Measurements from ENCODE around the gene THBS1.

Gene THBS1

DNA sequence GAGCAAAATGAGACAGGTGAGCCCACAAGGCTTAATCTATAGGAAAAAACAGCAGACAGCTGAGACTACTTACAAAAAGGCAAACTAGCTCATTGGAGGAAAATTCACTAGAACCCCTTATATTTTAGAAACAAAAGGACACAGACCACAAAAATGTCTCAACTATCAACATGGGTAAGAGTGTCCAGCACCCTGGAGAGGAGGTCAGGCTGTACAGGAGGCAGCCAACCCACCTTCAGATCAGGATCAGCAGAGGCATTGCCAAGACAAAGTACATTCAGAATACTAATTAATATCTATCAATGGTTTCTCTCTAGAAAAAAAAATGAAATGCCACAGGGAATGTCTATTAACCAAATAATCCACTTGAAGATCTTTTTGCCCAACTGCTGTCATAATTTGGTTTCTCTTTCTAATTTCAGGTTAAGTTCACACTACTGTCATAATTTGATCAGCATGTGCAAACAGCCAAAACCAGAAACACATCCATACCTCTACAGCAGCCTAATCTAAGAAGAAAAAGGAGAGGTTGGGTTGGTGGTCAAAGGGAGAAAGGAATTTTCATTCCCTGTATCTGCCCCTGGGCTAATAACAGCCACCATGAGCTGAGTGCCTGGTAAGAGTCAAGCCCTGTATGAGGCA, 26.0 kb upstream of the THBS1 start:
- no peak for TF ChIP-seq ZNF274 (IDR thresholded peaks at IDR 0.05; ENCODE audit: low read depth, low read length)

DNA sequence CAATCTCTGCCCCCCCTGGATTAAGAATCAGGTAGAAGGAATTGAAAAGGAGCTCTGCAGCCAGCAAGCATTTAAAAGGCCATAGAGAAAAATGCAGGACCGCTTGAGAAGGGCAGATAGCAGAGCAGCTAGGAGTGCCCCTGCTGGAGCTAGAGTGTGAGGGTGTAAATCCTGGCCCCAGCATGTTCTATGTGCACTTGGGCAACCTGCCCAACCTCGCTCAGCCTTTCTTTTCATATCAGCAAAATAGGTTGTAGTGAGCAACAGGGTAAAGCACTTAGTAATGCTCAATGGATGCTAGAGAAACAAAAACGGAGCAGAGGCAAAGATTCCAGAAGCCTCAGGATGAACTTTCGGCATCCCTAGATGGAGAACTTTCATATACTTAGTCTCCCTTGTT, 25.0 kb upstream of the THBS1 start:
- TF ChIP-seq ZNF274 (IDR thresholded peaks at IDR 0.05; ENCODE audit: low read depth, low read length) = no peak

More for the DNA sequence above, 26.0 kb upstream of the THBS1 start:
- no peak overlapping the region; the same call in 1 of the 2 replicates for H3K4me3 ChIP-seq (ENCODE audit: low read length)

DNA sequence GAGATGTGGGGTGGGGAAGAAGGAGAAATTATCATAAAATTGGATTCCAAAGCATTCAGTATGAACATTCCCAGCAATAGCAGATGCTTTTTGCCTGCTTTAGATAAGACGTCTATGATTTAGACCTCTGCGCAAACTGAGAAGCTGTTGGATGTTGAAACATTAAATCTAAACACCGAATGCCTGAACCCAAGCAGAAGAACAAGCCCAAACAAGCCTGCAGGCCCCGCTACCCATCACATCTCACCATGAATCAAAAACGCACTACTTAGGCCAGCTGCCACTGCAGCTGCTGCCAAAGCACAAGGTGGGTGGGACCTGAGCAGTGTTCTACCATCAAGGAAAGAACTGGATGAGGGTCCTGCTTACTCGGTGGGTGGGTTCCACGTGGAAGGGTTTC, 24.4 kb upstream of the THBS1 start:
- no peak overlapping the region for H3K4me3 ChIP-seq (ENCODE audit: low read length)
- TF ChIP-seq ZNF274 (IDR thresholded peaks at IDR 0.05; ENCODE audit: low read depth, low read length) = no peak

More for the DNA sequence above, 25.0 kb upstream of the THBS1 start:
- no peak overlapping the region for H3K4me3 ChIP-seq (ENCODE audit: low read length)

DNA sequence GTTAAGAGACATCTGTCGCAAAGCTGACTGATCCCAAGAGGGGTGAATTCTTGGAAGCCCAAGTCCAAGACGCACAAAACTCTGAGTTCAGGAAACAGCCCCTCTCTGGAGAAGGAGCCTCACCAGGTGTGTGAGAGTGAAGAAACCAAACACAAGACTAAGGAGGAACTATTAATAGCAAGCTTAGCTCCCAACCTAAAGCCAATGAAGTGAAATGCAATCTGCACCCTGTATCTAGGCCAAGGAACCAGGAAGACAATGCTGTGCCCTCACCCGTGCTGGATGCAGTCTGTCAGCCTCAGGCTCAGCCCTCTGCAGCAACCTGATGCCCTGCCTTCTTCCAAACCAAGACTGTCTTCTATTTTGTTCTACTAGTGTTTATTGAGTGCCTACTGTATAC, 22.5 kb upstream of the THBS1 start:
- no peak for TF ChIP-seq ZNF274 (IDR thresholded peaks at IDR 0.05; ENCODE audit: low read depth, low read length)
- H3K4me3 ChIP-seq (ENCODE audit: low read length) = no peak overlapping the region

DNA sequence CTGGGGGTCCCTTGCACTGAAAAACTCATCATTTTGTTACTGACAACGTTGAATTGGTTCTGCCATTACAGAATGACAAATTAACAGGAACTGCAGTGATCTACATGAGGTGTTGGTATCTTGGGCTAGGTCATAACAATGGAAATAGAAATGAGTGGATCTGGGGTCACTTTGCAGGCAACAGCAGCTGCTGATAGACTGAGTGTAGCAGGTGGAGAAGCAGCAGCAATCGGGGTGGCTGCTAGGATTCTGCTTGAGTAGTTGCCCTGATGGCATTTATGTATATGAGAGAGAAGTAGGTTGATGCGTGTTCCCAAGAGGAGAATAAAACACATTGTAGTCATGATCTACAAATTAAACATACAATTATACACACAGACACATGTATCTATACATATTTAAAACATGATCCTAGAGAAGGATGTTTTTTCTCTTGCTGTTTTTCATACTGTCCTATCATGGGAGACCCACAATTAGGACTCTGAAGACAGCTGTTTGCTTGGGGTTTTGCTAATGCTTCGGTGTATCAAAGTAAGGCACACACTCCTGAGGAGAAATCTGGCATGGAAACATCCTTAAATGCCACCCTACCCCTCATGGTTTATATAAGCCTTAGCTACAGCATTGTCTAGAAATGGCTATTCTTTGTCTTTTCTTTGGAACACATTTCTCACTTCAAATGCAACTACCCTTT, 15.8 kb upstream of the THBS1 start:
- no peak for TF ChIP-seq ZNF274 (IDR thresholded peaks at IDR 0.05; ENCODE audit: low read depth, low read length)
- no peak overlapping the region for H3K4me3 ChIP-seq (ENCODE audit: low read length)

DNA sequence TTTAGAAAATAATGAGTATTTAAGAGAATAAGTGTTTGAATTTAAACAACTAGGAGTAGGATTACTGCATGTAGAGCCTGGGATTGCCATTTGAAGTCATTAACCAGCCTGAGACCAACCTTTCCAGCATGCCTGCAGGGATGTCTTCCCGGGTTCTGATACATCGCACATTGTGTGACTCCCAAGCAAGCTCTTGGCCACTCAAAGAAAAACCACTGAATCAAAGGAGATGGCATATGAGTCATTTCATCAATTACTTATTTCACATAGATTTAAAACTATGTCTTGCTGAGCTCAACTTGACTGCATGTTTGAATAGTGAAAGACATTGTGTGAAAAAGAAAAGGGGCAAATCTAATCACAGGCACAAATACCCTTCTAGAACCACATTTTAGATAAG, 15.0 kb upstream of the THBS1 start:
- no peak overlapping the region for H3K4me3 ChIP-seq (ENCODE audit: low read length)
- TF ChIP-seq ZNF274 (IDR thresholded peaks at IDR 0.05; ENCODE audit: low read depth, low read length) = no peak

DNA sequence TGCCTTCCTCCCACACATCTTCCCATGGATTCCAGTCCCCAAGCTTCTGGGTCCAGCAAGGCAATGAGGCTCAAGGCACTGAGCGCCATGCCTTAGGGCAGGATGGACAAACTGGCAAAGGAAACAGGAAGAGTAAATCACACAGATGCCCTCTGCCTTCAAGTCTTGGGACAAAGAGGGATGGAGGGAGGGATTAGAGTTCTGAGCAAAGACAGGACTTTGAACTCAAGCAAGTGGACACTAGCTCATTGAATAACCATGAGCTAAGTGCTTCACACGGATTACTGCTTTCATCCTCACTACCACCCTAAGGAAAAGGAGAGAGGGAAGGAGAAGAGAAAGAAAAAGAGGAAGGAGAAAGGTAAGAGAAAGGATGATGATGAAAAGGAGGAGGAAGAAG, 7.6 kb upstream of the THBS1 start:
- no peak overlapping the region for H3K4me3 ChIP-seq (ENCODE audit: low read length)
- no peak for TF ChIP-seq ZNF274 (IDR thresholded peaks at IDR 0.05; ENCODE audit: low read depth, low read length)

DNA sequence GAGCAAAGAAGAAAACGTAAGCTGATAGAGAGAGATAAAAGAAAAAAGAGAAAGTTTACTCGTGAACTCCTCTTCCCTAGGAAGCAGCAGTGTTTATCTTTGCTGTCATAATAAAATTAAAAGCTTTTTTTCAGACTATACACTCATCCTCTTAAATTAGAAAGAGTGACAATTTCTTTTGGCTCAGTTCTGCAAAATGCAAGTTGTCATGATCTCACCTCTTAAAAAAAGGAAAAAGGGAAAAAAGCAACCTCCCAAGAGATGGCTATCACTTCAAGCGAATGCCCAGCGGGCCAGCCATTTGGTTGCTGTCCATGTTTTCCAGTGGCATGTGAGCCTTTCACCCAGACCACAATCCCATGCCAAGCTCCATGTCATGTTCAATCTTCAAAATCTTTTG, 7.0 kb upstream of the THBS1 start:
- TF ChIP-seq ZNF274 (IDR thresholded peaks at IDR 0.05; ENCODE audit: low read depth, low read length) = no peak
- H3K4me3 ChIP-seq (ENCODE audit: low read length) = no peak overlapping the region

DNA sequence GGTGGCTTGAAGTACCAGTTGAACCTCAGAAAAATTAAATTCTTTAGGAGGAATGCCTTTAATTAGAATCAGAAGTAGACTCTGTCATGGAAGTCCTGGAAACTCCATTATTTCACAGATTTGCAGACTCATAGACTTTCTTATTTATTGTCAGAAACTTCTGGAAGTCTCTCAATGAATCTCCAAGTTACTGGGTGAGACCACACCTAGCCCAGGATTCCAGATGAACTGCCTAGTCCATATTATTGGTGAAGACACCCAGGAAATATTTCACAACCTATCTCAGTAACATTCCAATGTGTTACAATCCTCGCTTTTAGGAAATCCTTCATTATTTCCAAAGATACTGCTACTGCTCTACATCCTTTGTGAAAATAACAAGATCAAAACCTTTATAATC, 6.5 kb upstream of the THBS1 start:
- no peak for TF ChIP-seq ZNF274 (IDR thresholded peaks at IDR 0.05; ENCODE audit: low read depth, low read length)
- H3K4me3 ChIP-seq (ENCODE audit: low read length) = no peak overlapping the region

DNA sequence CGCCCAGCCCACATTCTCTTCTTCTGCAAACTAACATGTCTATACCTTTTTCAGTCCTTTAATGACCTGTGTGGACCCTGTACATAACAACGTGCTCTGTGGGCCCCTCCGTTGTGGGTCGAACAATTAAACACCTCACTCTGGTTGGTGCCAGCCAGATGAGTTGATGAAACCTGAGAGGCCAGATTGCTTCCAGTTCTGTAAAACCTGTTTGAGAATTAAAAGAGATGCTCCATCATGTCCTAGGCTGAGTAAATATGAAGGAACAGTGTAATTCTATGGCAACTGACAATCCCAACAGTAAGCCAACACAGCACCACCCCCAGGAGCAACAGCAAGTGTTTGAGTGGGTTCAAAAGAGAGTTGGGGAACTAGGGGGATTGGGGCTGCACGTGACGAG, 5.7 kb upstream of the THBS1 start:
- no peak for TF ChIP-seq ZNF274 (IDR thresholded peaks at IDR 0.05; ENCODE audit: low read depth, low read length)
- no peak overlapping the region for H3K4me3 ChIP-seq (ENCODE audit: low read length)

DNA sequence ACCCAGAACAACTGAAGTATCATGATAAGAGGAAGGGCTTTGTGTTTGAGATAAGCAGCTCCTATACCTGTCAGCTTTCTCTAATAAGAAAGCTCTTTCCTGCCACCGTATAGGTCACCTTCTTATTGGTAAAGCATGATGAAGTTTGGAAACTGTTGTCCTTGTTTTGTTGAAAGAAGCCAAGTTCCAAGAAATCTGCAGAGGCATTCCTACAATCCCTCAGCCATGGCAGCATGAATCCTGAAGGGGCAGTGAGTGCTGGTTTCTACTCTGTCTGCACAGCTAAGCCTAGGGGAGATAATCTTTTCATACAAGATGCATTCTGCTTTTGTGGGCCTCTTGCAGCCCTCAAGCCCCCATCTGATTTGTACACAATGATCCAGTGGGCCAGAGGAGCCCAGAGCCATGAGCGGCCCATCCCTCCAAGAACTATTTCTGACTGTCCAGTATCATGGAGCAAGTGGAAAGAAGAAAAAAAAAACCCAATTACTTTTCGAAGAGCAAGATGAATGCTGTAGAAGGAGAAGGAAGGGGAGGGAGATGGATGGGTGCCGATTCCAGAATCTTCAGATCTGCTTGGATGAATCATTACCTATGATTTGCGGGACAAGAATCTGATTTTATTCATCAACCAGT, 1.9 kb upstream of the THBS1 start:
- TF ChIP-seq ZNF274 (IDR thresholded peaks at IDR 0.05; ENCODE audit: low read depth, low read length) = no peak
- H3K4me3 ChIP-seq (ENCODE audit: low read length) = no peak overlapping the region

DNA sequence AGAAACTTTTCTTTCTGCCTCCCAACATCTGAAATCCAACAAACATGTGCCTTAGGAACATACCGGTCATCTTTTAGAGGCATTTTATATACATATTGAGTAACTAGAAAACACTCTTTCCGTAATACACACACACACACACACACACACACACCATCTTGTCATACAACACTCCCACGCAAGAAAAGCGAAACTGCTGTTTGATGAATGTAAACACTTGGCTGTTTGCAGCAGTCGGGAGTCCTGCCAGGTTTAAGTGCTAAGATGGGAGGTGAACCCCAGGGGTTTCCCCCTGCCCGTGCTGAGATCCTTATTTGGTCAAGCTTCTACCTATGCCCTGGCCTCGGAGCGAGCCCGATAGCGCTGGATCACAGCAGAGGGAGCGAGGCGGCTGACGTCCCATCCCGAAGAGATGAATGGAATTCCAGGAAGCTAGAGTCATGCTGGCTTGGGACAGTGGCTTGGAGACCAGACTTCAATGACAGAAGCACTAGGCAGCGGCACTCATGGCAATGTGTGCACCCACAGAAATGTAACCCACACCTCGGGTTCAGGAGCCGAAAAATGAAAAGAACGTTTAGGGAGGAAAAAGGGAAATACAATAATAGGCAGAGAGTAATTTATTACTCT, 1.3 kb upstream of the THBS1 start:
- TF ChIP-seq ZNF274 (IDR thresholded peaks at IDR 0.05; ENCODE audit: low read depth, low read length) = no peak
- H3K4me3 ChIP-seq (ENCODE audit: low read length) = no peak overlapping the region

DNA sequence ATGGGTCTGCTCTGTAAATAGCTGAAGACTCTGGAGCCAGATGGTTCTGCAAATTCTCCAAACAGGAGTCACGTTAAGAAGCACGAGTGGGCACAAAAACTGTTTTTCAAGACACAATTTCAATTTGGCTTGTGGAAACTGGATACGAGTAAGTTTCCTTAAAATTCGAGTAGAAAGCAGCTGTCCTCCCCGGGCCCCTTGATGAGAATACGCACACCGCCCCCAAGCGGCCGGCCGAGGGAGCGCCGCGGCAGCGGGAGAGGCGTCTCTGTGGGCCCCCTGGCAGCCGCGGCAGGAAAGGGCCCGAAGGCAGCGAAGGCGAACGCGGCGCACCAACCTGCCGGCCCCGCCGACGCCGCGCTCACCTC, 778 bp upstream of the THBS1 start:
- no peak for TF ChIP-seq ZNF274 (IDR thresholded peaks at IDR 0.05; ENCODE audit: low read depth, low read length)
- no peak overlapping the region; the same call in 1 of the 2 replicates for H3K4me3 ChIP-seq (ENCODE audit: low read length)

DNA sequence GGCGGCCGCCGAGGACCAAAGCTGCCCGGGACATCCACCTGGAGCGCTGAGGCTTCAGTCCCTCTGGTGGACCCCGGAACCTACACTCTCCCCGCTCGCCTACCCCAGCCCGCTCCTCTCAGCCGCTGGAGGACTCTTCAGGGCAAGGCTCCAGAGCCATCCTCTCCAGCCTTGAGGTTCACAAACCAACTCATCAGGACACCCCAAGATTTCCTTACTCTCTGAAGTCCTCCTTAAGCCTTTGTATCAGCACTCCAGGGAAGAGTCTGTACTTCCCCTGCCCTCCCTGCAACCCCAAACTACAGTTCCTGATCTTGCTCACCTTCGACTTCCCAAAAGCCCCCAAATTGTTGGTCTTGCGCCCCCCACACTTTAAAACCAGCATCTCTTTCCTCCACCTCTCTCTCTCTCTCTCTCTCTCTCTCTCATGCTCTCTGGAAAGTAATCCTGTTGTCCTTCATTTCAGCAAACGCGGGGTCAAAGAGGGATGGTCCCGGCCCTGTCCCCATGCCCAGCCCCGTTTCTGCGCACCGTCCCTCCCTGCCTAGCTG, 438 bp downstream of the THBS1 start:
- TF ChIP-seq ZNF274 (IDR thresholded peaks at IDR 0.05; ENCODE audit: low read depth, low read length) = no peak
- H3K4me3 ChIP-seq (ENCODE audit: low read length) = no peak overlapping the region
